ENCODE measurements around the gene GVQW3. TPM values are rescaled to one million over a fixed set of nuclear protein-coding genes. Genes with fewer than 3 reads are reported as not detected.

The GVQW3 gene
- total RNA-seq, 2 donors from 2014 or later, result 6.6 to 13.5 TPM

GRCh38 chr11:76445121-76446084 is 64.3 kb downstream of the GVQW3 start:
- DNase-seq, result peak; percentile 93
- H3K27ac Mint-ChIP-seq, result peak overlapping the region; percentile 99
- TF ChIP-seq, protein P1, sequence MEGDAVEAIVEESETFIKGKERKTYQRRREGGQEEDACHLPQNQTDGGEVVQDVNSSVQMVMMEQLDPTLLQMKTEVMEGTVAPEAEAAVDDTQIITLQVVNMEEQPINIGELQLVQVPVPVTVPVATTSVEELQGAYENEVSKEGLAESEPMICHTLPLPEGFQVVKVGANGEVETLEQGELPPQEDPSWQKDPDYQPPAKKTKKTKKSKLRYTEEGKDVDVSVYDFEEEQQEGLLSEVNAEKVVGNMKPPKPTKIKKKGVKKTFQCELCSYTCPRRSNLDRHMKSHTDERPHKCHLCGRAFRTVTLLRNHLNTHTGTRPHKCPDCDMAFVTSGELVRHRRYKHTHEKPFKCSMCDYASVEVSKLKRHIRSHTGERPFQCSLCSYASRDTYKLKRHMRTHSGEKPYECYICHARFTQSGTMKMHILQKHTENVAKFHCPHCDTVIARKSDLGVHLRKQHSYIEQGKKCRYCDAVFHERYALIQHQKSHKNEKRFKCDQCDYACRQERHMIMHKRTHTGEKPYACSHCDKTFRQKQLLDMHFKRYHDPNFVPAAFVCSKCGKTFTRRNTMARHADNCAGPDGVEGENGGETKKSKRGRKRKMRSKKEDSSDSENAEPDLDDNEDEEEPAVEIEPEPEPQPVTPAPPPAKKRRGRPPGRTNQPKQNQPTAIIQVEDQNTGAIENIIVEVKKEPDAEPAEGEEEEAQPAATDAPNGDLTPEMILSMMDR (conservative IDR thresholded peaks at IDR 0.05), result peak; percentile 36
- WGBS, 2 experiments (ENCODE audit: insufficient coverage in 1 of 2, insufficient read length in 1 of 2), result 0 to 1% methylated on average over 13 to 55 of the region's 56 CpGs
- Histone ChIP-seq H3K9ac (ENCODE audit: extremely low read depth, low read length, poor library complexity, severe bottlenecking) (peak overlapping the region; percentile 97), H3K4me1 (ENCODE audit: control insufficient read depth, insufficient read depth, low read length) (peaks cover 3% of the 10 kb centered on the region), H3K27me3 (ENCODE audit: control insufficient read depth, insufficient read depth, low read length, poor library complexity, severe bottlenecking) (no peaks in the 10 kb centered on the region), H3K36me3 (ENCODE audit: control insufficient read depth, insufficient read depth, low read length) (peaks cover 33% of the 10 kb centered on the region), H3K9me3 (ENCODE audit: control insufficient read depth, low read length) (no peaks in the 10 kb centered on the region), H3K4me3 (ENCODE audit: low read length) (peak overlapping the region; percentile 90), H3K27ac (ENCODE audit: low read depth, low read length) (peak overlapping the region; percentile 84)
- peaks cover 24% of the 10 kb centered on the region for H3K36me3 Mint-ChIP-seq (ENCODE audit: low read depth)
- no peaks in the 10 kb centered on the region for H3K9me3 Mint-ChIP-seq
- peaks cover 23% of the 10 kb centered on the region for H3K4me1 Mint-ChIP-seq
- peak overlapping the region; percentile 85 for H3K4me3 Mint-ChIP-seq
- no peaks in the 10 kb centered on the region for H3K27me3 Mint-ChIP-seq (ENCODE audit: insufficient read depth)

DNA sequence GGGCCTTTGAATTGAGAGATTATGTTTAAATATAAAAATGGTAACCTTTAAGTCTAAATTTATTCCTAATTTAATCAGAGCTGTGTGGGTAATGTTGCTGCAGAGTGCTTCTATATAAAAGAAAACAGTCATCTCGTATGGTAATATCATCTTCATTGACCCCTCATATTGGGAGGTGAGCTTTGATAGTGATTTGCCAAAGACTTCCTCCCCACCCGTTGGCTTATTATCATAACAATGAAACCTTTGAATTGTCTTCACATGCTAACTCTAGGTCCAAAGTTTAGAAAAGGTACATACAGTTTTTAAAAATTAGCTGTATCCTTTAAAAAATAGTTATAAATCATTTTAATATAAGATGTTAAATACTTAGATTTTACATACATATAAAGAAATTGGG is 67.4 kb downstream of the GVQW3 start:
- H3K9me3 Mint-ChIP-seq, result no peaks in the 10 kb centered on the region
- H3K36me3 ChIP-seq (ENCODE audit: control insufficient read depth, insufficient read depth, low read length), result peaks cover 40% of the 10 kb centered on the region
- no peaks in the 10 kb centered on the region for H3K27me3 Mint-ChIP-seq (ENCODE audit: insufficient read depth)
- no peaks in the 10 kb centered on the region for H3K9me3 ChIP-seq (ENCODE audit: control insufficient read depth, low read length)
- no peak overlapping the region for H3K27ac Mint-ChIP-seq
- H3K4me1 ChIP-seq (ENCODE audit: control insufficient read depth, insufficient read depth, low read length), result peaks cover 8% of the 10 kb centered on the region
- no peak overlapping the region for H3K4me3 ChIP-seq (ENCODE audit: low read length)
- H3K4me3 Mint-ChIP-seq, result no peak overlapping the region
- H3K27ac ChIP-seq (ENCODE audit: low read depth, low read length), result no peak overlapping the region
- no peak overlapping the region for H3K9ac ChIP-seq (ENCODE audit: extremely low read depth, low read length, poor library complexity, severe bottlenecking)
- TF ChIP-seq, protein P1 (conservative IDR thresholded peaks at IDR 0.05), result no peak
- 51% methylated on average over 2 of the region's 2 CpGs; no CpG with 5 or more reads in 1 of the 2 experiments for WGBS, 2 experiments (ENCODE audit: insufficient coverage in 1 of 2, insufficient read length in 1 of 2)
- H3K27me3 ChIP-seq (ENCODE audit: control insufficient read depth, insufficient read depth, low read length, poor library complexity, severe bottlenecking), result no peaks in the 10 kb centered on the region
- peaks cover 35% of the 10 kb centered on the region for H3K36me3 Mint-ChIP-seq (ENCODE audit: low read depth)
- peaks cover 36% of the 10 kb centered on the region for H3K4me1 Mint-ChIP-seq
- DNase-seq, result no peak

DNA sequence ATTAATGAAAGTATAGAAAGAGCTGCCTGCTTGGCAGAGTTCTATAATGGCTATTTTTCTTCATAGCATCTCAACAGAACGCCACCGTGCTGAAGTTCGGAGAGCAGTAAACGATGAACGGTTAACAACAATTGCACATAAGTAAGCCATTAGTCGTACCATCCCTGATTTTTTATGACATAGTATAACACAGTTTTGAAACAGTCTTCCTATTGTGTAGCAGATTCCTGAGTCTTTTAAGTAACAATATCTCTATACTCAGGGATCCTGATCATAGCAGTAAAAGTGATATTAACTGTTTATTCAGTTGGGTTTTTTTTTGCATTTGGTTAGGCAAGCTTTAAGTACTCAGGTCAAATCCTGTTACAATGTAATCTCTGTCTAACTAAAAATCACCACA is 72.1 kb downstream of the GVQW3 start:
- Histone ChIP-seq H3K36me3 (ENCODE audit: control insufficient read depth, insufficient read depth, low read length) (peaks cover 33% of the 10 kb centered on the region), H3K27ac (ENCODE audit: low read depth, low read length) (no peak overlapping the region), H3K4me3 (ENCODE audit: low read length) (peak overlapping the region; percentile 3), H3K4me1 (ENCODE audit: control insufficient read depth, insufficient read depth, low read length) (peaks cover 21% of the 10 kb centered on the region), H3K9ac (ENCODE audit: extremely low read depth, low read length, poor library complexity, severe bottlenecking) (no peak overlapping the region), H3K27me3 (ENCODE audit: control insufficient read depth, insufficient read depth, low read length, poor library complexity, severe bottlenecking) (no peaks in the 10 kb centered on the region), H3K9me3 (ENCODE audit: control insufficient read depth, low read length) (no peaks in the 10 kb centered on the region)
- TF ChIP-seq, protein P1 (conservative IDR thresholded peaks at IDR 0.05), result no peak
- no peak for DNase-seq
- WGBS, 2 experiments (ENCODE audit: insufficient coverage in 1 of 2, insufficient read length in 1 of 2), result 94 to 96% methylated on average over 6 of the region's 6 CpGs
- no peaks in the 10 kb centered on the region for H3K9me3 Mint-ChIP-seq
- no peaks in the 10 kb centered on the region for H3K27me3 Mint-ChIP-seq (ENCODE audit: insufficient read depth)
- H3K27ac Mint-ChIP-seq, result peak overlapping the region; percentile 88
- H3K4me1 Mint-ChIP-seq, result peaks cover 55% of the 10 kb centered on the region
- peaks cover 25% of the 10 kb centered on the region for H3K36me3 Mint-ChIP-seq (ENCODE audit: low read depth)
- H3K4me3 Mint-ChIP-seq, result peak overlapping the region; percentile 7
